ENCODE data around the gene NCEH1.

DNA sequence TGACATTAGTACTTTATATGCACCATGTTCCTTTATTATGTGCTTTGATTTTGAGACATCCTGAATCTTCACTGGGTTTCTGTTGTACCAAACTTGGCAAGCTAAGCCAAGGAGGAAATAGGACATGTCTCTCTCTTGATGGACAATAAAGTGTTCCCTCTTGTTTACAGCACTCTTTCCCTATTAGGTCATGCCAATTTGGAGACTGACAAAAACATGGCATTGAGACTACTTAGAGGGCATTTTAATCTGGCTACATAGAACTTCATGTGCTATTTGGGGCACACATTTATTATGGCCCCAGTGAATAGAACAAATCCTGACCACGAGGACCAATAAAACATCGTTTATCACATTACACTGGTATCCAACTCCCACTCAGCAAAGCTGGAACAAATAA is 102.3 kb downstream of the NCEH1 start:
- TF ChIP-seq POLR2A (IDR thresholded peaks at IDR 0.05; ENCODE audit: low read depth, low read length) (no peak), POLR2AphosphoS5 (IDR thresholded peaks at IDR 0.05; ENCODE audit: low read depth, low read length) (no peak), TAF1 (IDR thresholded peaks at IDR 0.05; ENCODE audit: borderline replicate concordance, low read depth, low read length) (no peak)

Measured in GM12892 (cell line).